Measurements from ENCODE around the gene KRT32.

DNA sequence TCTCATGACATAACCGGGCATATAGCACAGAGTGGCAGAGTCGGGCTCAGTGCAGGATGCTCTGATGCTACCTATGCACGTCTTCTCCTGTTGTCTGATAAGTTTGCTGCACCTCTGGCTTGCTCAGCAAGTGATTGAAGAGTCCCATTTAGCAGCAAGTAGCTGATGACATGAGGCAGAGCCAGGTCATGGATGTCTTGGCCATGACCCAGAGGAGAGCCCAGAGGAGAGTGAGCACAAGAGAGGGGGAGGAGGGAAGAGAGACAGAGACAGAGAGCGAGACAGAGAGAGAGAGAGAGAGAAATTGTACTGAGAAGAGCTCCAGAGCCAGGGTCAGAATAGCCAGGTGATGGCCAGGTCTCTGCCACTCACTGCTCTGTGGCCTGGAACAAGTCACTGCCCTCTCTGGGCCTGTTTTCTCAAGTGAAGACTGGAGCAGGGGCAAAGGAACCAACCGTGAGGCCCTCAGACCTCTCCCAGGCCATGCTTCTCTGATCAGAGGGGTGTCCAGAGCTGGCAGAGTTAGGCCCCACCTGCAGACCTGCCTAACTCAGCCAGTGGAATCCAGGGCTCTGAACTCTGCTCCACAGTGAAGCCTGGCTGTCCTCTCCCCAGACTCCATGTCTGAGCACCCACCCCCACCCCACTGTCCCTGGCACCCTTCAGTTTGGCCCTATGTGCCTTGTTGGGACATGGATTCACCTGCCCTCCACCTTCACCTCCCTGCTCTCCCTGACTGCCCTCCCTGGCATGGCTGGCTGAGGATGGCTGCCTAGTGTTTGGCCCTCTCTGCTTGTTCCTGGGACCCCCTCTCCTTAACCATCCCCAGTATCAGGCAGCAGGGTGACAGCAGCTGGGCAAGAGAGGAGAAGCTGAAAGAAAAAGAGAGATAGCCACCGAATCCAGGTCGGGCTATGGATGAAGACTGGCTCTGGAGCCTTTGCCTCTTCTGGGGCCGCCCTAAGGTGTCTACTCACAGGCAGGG, 18.0 kb upstream of the KRT32 start:
- TF ChIP-seq, protein P1, sequence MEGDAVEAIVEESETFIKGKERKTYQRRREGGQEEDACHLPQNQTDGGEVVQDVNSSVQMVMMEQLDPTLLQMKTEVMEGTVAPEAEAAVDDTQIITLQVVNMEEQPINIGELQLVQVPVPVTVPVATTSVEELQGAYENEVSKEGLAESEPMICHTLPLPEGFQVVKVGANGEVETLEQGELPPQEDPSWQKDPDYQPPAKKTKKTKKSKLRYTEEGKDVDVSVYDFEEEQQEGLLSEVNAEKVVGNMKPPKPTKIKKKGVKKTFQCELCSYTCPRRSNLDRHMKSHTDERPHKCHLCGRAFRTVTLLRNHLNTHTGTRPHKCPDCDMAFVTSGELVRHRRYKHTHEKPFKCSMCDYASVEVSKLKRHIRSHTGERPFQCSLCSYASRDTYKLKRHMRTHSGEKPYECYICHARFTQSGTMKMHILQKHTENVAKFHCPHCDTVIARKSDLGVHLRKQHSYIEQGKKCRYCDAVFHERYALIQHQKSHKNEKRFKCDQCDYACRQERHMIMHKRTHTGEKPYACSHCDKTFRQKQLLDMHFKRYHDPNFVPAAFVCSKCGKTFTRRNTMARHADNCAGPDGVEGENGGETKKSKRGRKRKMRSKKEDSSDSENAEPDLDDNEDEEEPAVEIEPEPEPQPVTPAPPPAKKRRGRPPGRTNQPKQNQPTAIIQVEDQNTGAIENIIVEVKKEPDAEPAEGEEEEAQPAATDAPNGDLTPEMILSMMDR (IDR thresholded peaks at IDR 0.05), result no peak
- TF ChIP-seq EZH2 (IDR thresholded peaks at IDR 0.05) (no peak), EZH2phosphoT487 (IDR thresholded peaks at IDR 0.05) (no peak)
